PC-9 (cell line): Measurements from ENCODE around the gene RTL10.

Source experiments
- EZH2 ChIP-seq: fragments of 200-600 bp; sonication (generic); IDR thresholded peaks from 2 replicates; pipeline ENCODE4 v1.8.0; 2017; ENCODE audit warnings: antibody characterized with exemption, low read depth
- TF ChIP-seq, protein P1 (sequence below): fragments of 200-600 bp; sonication (generic); conservative IDR thresholded peaks from 2 replicates; pipeline ENCODE4 v1.6.1; 2017; ENCODE audit warnings: mixed run types, antibody characterized with exemption, mild to moderate bottlenecking, moderate library complexity

DNA sequence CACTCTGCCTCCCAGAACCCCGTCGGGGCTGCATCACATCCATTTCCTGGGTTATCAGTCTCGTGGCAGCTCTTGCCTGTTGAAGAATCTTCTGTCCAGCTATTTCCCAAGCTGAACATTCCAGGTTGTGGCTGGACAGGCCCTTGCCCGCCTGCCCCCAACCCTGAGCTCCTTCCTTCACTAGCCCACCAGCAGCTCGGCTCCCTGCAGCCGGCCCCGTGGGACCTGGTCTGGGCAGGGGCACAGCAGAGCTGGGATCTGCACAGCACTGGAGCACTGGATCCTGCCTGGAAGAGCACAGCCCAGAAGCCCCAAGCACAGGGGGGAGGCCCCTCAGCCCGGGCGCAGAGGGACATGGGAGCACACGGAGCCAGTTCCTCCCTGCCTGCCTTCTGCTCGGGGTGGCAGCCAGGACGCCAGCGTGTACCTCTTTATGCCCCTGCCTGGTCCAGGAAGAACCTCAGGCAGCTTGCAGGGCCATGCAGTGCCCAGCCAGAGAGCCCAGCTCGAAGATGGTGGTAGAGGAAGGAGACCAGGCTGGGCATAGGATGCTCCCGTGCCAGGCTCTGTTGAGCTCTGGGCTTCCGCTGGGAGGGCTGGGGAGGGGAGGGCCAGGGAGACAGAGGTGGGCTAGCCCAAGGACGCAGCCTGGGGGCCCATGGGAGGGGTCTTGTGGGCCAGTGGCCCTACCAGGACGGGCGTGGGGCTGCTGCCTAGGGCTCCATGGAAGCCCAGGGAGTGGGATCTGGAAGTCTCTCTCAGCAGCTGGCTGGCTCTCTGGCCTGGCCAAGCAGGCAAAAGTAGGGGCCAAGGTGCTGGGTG is 16.6 kb upstream of the RTL10 start:
- TF ChIP-seq EZH2 = no peak
- TF ChIP-seq, protein P1, sequence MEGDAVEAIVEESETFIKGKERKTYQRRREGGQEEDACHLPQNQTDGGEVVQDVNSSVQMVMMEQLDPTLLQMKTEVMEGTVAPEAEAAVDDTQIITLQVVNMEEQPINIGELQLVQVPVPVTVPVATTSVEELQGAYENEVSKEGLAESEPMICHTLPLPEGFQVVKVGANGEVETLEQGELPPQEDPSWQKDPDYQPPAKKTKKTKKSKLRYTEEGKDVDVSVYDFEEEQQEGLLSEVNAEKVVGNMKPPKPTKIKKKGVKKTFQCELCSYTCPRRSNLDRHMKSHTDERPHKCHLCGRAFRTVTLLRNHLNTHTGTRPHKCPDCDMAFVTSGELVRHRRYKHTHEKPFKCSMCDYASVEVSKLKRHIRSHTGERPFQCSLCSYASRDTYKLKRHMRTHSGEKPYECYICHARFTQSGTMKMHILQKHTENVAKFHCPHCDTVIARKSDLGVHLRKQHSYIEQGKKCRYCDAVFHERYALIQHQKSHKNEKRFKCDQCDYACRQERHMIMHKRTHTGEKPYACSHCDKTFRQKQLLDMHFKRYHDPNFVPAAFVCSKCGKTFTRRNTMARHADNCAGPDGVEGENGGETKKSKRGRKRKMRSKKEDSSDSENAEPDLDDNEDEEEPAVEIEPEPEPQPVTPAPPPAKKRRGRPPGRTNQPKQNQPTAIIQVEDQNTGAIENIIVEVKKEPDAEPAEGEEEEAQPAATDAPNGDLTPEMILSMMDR = no peak
